B cell (primary cell): ENCODE results near the gene MRGPRX4. TPM values are rescaled to one million over a fixed set of nuclear protein-coding genes. Genes with fewer than 3 reads are reported as not detected.

Experiments
- ATAC-seq: fragments of 200-7000 bp; cut with Tn5 transposase; one replicate; pipeline ENCODE4 v1.10.0; 2021; ENCODE audit warnings: low read depth, mild to moderate bottlenecking, moderate number of reproducible peaks, moderate library complexity
- CTCF ChIA-PET: fragments of 350-600 bp; sonication (Branson Sonifier 250); formaldehyde crosslinking; loops from one replicate; lab custom pipeline; 2021; ENCODE audit warnings: antibody characterized with exemption, inconsistent platforms; lab: Charles Lee
- POLR2A ChIA-PET: fragments of 350-600 bp; sonication (Branson Sonifier 250); formaldehyde crosslinking; loops from one replicate; lab custom pipeline; 2021; ENCODE audit warnings: antibody characterized with exemption; lab: Charles Lee
- DNase-seq: peaks from one replicate; pipeline ENCODE4 v3.0.0; 2013
- H2AFZ ChIP-seq: 2 replicates; pipeline ENCODE4 v1.6.1; 2012; ENCODE audit warnings: mild to moderate bottlenecking, low read depth, low read length; ENCODE audit not compliant: insufficient read depth, poor library complexity, severe bottlenecking
- H3K27ac ChIP-seq, 2 donors: 1 replicate in 1 of 2; 2 replicates in 1 of 2; pipeline ENCODE4 v1.5.1; 2012 to 2013; ENCODE audit warnings: low read length in 2 of 2, mild to moderate bottlenecking in 2 of 2, moderate library complexity in 1 of 2
- H3K27me3 ChIP-seq, 4 experiments: fragments of 200-600 bp in 1 of 4; sonication (generic) in 1 of 4; replicated peaks in 1 of 4; 1 replicate in 2 of 4; 2 replicates in 2 of 4; pipeline versions ENCODE4 v1.6.1 to v1.7.0; 2013 to 2016; ENCODE audit warnings: low read length in 3 of 4, mild to moderate bottlenecking in 2 of 4, mixed read lengths in 1 of 4, moderate library complexity in 1 of 4; ENCODE audit not compliant: insufficient read depth in 4 of 4, control insufficient read depth in 3 of 4; ENCODE audit errors: control extremely low read depth in 1 of 4
- H3K36me3 ChIP-seq, 2 experiments: replicated peaks in 1 of 2; 1 replicate in 1 of 2; 2 replicates in 1 of 2; pipeline versions ENCODE4 v1.6.1 to v1.7.1; 2013; ENCODE audit warnings: low read length in 1 of 2; ENCODE audit not compliant: insufficient read depth in 2 of 2, control insufficient read depth in 1 of 2; ENCODE audit errors: control extremely low read depth in 1 of 2, extremely low read depth in 1 of 2
- H3K4me1 ChIP-seq, 2 donors: fragments of 200-600 bp in 1 of 2; sonication (generic) in 1 of 2; 1 replicate in 1 of 2; 2 replicates in 1 of 2; pipeline versions ENCODE4 v1.5.1 to v1.6.1; 2013 to 2017; ENCODE audit warnings: low read length in 2 of 2; ENCODE audit not compliant: control insufficient read depth in 2 of 2, insufficient read depth in 2 of 2
- H3K4me2 ChIP-seq: replicated peaks from 2 replicates; pipeline ENCODE3; 2012; ENCODE audit warnings: mild to moderate bottlenecking, low read depth, low read length; ENCODE audit not compliant: poor library complexity, severe bottlenecking
- H3K4me3 ChIP-seq, 5 experiments: fragments of 200-600 bp in 1 of 5; sonication (generic) in 1 of 5; 1 replicate in 3 of 5; 2 replicates in 2 of 5; pipeline versions ENCODE4 v1.5.1 to v1.7.0; 2011 to 2016; ENCODE audit warnings: low read length in 4 of 5, mild to moderate bottlenecking in 4 of 5, low read depth in 2 of 5, control low read depth in 1 of 5, moderate library complexity in 1 of 5; ENCODE audit not compliant: insufficient read depth in 1 of 5; ENCODE audit errors: control extremely low read depth in 1 of 5, extremely low read depth in 1 of 5
- H3K79me2 ChIP-seq: fragments of 200-600 bp; sonication (generic); one replicate; pipeline ENCODE4 v1.6.0; 2016; ENCODE audit warnings: low read length; ENCODE audit not compliant: control insufficient read depth, insufficient read depth
- H3K9ac ChIP-seq: fragments of 200-600 bp; sonication (generic); 2 replicates; pipeline ENCODE4 v1.6.1; 2017; ENCODE audit warnings: mild to moderate bottlenecking, low read length, moderate library complexity
- H3K9me3 ChIP-seq, 3 donors: one replicate each; pipeline versions ENCODE4 v1.6.1 to v1.7.1; 2013; ENCODE audit warnings: low read length in 2 of 3; ENCODE audit not compliant: control insufficient read depth in 2 of 3, insufficient read depth in 1 of 3; ENCODE audit errors: control extremely low read depth in 1 of 3
- H4K20me1 ChIP-seq: 2 replicates; pipeline ENCODE4 v1.6.0; 2012; ENCODE audit warnings: mild to moderate bottlenecking, low read length; ENCODE audit not compliant: insufficient read depth, control insufficient read depth, poor library complexity, severe bottlenecking
- H3K27ac Mint-ChIP-seq: one replicate; pipeline ENCODE4 v1.8.0; 2021; ENCODE audit warnings: mixed read lengths
- H3K27me3 Mint-ChIP-seq: one replicate; pipeline ENCODE4 v1.8.0; 2021; ENCODE audit warnings: mixed read lengths
- H3K4me1 Mint-ChIP-seq: one replicate; pipeline ENCODE4 v1.8.0; 2021; ENCODE audit warnings: mixed read lengths
- H3K4me3 Mint-ChIP-seq: one replicate; pipeline ENCODE4 v1.8.0; 2021; ENCODE audit warnings: mixed read lengths
- H3K9me3 Mint-ChIP-seq: one replicate; pipeline ENCODE4 v1.8.0; 2022; ENCODE audit warnings: mixed read lengths; ENCODE audit not compliant: insufficient read depth
- EZH2 ChIP-seq: IDR thresholded peaks from 2 replicates; pipeline ENCODE4 v1.6.1; 2012; ENCODE audit warnings: borderline replicate concordance, low read depth, mild to moderate bottlenecking, moderate library complexity, low read length; ENCODE audit not compliant: insufficient read depth, poor library complexity, severe bottlenecking
- WGBS: methylation state at CpG from one replicate; pipeline ENCODE4 v1.1.5; 2013; ENCODE audit warnings: missing lambda C conversion rate; ENCODE audit not compliant: insufficient coverage; 5-methylcytosine and 5-hydroxymethylcytosine counted together
- intact Hi-C: fragments of 100-400 bp; cut with micrococcal nuclease; formaldehyde crosslinking; loops from one replicate; pipeline ENCODE4 v1.10.0; 2022
- polyA plus RNA-seq: library from polyadenylated mRNA; depleted of rRNA; stranded (reverse); fragments of >200 nt; gene quantifications from 2 replicates; pipeline ENCODE4 v1.2.3, GENCODE V29; 2012
- total RNA-seq, 2 donors: library from RNA; stranded (reverse); fragments of 120-200 nt in 1 of 2; gene quantifications; 1 replicate in 1 of 2; 2 replicates in 1 of 2; pipeline versions ENCODE4 v1.2.3 to v1.2.4, GENCODE V29; 2013 to 2022
- TF ChIP-seq, protein P1 (sequence below): fragments of 200-600 bp; IDR thresholded peaks from one replicate; pipeline ENCODE4 v1.8.0; 2022; ENCODE audit warnings: antibody characterized with exemption, mild to moderate bottlenecking

MRGPRX4 gene
- total and polyA plus RNA-seq, 2 donors (not counting 1 experiment from before 2014, with no cell fraction given): 0.12 TPM; not detected in 1

- Histone ChIP-seq H3K4me1 (no peaks in the 10 kb centered on the region), H3K4me2 (no peak within 1 kb of the TSS), H2AFZ (no peak within 1 kb of the TSS), H3K9me3 (peaks cover 0 to 8% (median 0%) of the 10 kb centered on the region in 3 donors), H3K36me3 (no peaks in the 10 kb centered on the region), H4K20me1 (no peaks in the 10 kb centered on the region), H3K79me2 (no peaks in the 10 kb centered on the region), H3K27ac (no peak within 1 kb of the TSS), H3K9ac (no peak within 1 kb of the TSS), H3K4me3 (no peak within 1 kb of the TSS), H3K27me3 (peaks cover 0 to 9% (median 3%) of the 10 kb centered on the region in 4 experiments)
- 82% methylated on average over 2 of the region's 3 CpGs for WGBS
- DNase-seq (no peak), ATAC-seq (no peak)
- intact Hi-C loops: no loop called here
- no peak for TF ChIP-seq EZH2
- TF ChIP-seq, protein P1, sequence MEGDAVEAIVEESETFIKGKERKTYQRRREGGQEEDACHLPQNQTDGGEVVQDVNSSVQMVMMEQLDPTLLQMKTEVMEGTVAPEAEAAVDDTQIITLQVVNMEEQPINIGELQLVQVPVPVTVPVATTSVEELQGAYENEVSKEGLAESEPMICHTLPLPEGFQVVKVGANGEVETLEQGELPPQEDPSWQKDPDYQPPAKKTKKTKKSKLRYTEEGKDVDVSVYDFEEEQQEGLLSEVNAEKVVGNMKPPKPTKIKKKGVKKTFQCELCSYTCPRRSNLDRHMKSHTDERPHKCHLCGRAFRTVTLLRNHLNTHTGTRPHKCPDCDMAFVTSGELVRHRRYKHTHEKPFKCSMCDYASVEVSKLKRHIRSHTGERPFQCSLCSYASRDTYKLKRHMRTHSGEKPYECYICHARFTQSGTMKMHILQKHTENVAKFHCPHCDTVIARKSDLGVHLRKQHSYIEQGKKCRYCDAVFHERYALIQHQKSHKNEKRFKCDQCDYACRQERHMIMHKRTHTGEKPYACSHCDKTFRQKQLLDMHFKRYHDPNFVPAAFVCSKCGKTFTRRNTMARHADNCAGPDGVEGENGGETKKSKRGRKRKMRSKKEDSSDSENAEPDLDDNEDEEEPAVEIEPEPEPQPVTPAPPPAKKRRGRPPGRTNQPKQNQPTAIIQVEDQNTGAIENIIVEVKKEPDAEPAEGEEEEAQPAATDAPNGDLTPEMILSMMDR: no peak
- H3K9me3 Mint-ChIP-seq: peaks cover 2% of the 10 kb centered on the region
- no peaks in the 10 kb centered on the region for H3K4me1 Mint-ChIP-seq
- POLR2A ChIA-PET: no interaction called here
- CTCF ChIA-PET: interaction anchor here (1.0 kb wide), 1 partner anchor 17 kb away, joined by 3 read pairs; no protein-coding TSS in a partner anchor
- H3K27ac Mint-ChIP-seq: no peak within 1 kb of the TSS
- H3K4me3 Mint-ChIP-seq: no peak within 1 kb of the TSS
- H3K27me3 Mint-ChIP-seq: peaks cover 53% of the 10 kb centered on the region
Observed at GRCh38 chr11:18132341-18132740, 40.3 kb upstream of the MRGPRX4 start, which contains the start of gene MRGPRX3. Gene MRGPRX3, plus strand, starts transcription at chr11:18132571. Its CDS starts 4,632 bp downstream, at chr11:18137203.

DNA sequence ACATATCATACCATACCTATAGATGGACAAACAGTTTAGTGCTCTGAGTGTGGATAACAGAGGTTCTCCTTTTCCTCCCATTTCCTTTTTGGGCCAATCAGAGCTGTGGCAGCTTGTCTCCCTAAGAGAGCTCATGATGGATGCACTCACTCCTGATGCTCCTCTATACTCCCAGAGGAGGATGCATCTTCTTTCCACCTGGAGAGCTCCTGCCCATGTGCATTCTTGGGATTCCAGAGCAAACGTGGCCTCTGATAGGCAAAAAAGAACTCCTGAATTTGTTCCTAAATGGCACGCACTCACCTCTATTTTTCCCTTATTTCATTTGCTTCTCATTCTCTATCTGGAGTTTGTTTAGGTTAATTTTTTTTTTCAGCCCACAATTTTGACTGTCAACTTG, 37.3 kb upstream of the MRGPRX4 start:
- ChIA-PET POLR2A (interaction anchor here (0.6 kb wide), 1 partner anchor 263 kb away, joined by 3 read pairs; no protein-coding TSS in a partner anchor), CTCF (interaction anchor here (2.3 kb wide), 1 partner anchor 20 kb away, joined by 5 read pairs; no protein-coding TSS in a partner anchor)
- no peak for ATAC-seq
- Mint-ChIP-seq H3K4me1 (no peaks in the 10 kb centered on the region), H3K4me3 (no peak overlapping the region), H3K27me3 (peaks cover 45% of the 10 kb centered on the region), H3K27ac (no peak overlapping the region), H3K9me3 (peaks cover 2% of the 10 kb centered on the region)
- no CpG with 5 or more reads among the region's 2 CpGs for WGBS
- H3K79me2 ChIP-seq: no peaks in the 10 kb centered on the region
- TF ChIP-seq, protein P1: no peak
- no peak for TF ChIP-seq EZH2
- H3K4me1 ChIP-seq: no peaks in the 10 kb centered on the region
- H3K27me3 ChIP-seq: peaks cover 0 to 6% (median 2%) of the 10 kb centered on the region in 4 experiments
- H3K4me3 ChIP-seq: no peak overlapping the region
- H3K36me3 ChIP-seq: no peaks in the 10 kb centered on the region
- intact Hi-C loops: no loop called here
- H4K20me1 ChIP-seq: no peaks in the 10 kb centered on the region
- H2AFZ ChIP-seq: no peak overlapping the region
- no peak overlapping the region for H3K9ac ChIP-seq
- DNase-seq: no peak
- peaks cover 0 to 6% (median 0%) of the 10 kb centered on the region in 3 donors for H3K9me3 ChIP-seq
- no peak overlapping the region for H3K27ac ChIP-seq
- no peak overlapping the region for H3K4me2 ChIP-seq
